ENCODE measurements around the gene RND2. TPM values are rescaled to one million over a fixed set of nuclear protein-coding genes. Genes with fewer than 3 reads are reported as not detected.

The RND2 gene
- total and polyA plus RNA-seq, 5 donors from 2014 or later: 0.05 to 0.18 (median 0.08) TPM; not detected in 2

- Mint-ChIP-seq H3K27ac (peak overlapping the region in 1 of 3 donors; percentile 20), H3K27me3 (no peaks in the 10 kb centered on the region), H3K9me3 (no peaks in the 10 kb centered on the region), H3K4me1 (peaks cover 0 to 6% (median 0%) of the 10 kb centered on the region in 4 donors), H3K36me3 (no peaks in the 10 kb centered on the region), H3K4me3 (no peak overlapping the region)
- Histone ChIP-seq H3K9me3 (ENCODE audit: control insufficient read depth in 2 of 2, low read length in 2 of 2) (no peaks in the 10 kb centered on the region), H3K27ac (ENCODE audit: insufficient read depth, low read length, poor library complexity, severe bottlenecking) (no peak overlapping the region), H3K4me3 (ENCODE audit: low read depth, low read length) (no peak overlapping the region), H3K4me1 (ENCODE audit: control insufficient read depth, insufficient read depth, low read length, poor library complexity, severe bottlenecking) (no peaks in the 10 kb centered on the region), H3K36me3 (ENCODE audit: control insufficient read depth, insufficient read depth, low read length) (no peaks in the 10 kb centered on the region), H3K27me3 (ENCODE audit: control insufficient read depth, insufficient read depth, low read length) (no peaks in the 10 kb centered on the region)
- ATAC-seq (ENCODE audit: low read depth in 2 of 2): no peak
- no peak for DNase-seq
Measured at GRCh38 chr17:43033948-43034881, 9.2 kb downstream of the RND2 start.

DNA sequence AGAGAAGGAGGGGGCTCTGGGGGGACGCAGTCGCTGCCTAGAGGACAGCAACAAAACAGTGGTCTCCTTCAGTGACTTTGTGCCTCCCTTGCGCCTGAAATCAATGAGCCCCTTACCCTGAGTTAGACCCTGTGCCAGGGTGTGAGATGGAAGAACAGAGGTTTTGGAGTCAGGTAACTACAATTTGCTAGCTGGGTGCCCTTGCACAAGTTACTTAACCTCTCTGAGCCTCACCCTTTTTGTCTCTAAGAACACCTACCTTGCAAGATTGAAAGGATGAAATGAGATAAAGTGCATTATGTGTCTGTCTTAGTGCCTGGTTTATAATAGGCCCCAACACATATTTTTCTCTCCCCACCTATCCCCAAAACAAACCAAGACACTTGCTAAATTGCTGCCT, 9.9 kb downstream of the RND2 start:
- Histone ChIP-seq H3K4me1 (ENCODE audit: control insufficient read depth, insufficient read depth, low read length, poor library complexity, severe bottlenecking) (no peaks in the 10 kb centered on the region), H3K36me3 (ENCODE audit: control insufficient read depth, insufficient read depth, low read length) (no peaks in the 10 kb centered on the region), H3K9me3 (ENCODE audit: control insufficient read depth in 2 of 2, low read length in 2 of 2) (no peaks in the 10 kb centered on the region), H3K27ac (ENCODE audit: insufficient read depth, low read length, poor library complexity, severe bottlenecking) (no peak overlapping the region), H3K4me3 (ENCODE audit: low read depth, low read length) (no peak overlapping the region), H3K27me3 (ENCODE audit: control insufficient read depth, insufficient read depth, low read length) (no peaks in the 10 kb centered on the region)
- H3K9me3 Mint-ChIP-seq: no peaks in the 10 kb centered on the region
- no peak overlapping the region for H3K27ac Mint-ChIP-seq
- H3K36me3 Mint-ChIP-seq: no peaks in the 10 kb centered on the region
- H3K4me1 Mint-ChIP-seq: peaks cover 0 to 6% (median 0%) of the 10 kb centered on the region in 4 donors
- no peak for ATAC-seq (ENCODE audit: low read depth in 2 of 2)
- H3K27me3 Mint-ChIP-seq: no peaks in the 10 kb centered on the region
- DNase-seq: no peak
- no peak overlapping the region for H3K4me3 Mint-ChIP-seq

DNA sequence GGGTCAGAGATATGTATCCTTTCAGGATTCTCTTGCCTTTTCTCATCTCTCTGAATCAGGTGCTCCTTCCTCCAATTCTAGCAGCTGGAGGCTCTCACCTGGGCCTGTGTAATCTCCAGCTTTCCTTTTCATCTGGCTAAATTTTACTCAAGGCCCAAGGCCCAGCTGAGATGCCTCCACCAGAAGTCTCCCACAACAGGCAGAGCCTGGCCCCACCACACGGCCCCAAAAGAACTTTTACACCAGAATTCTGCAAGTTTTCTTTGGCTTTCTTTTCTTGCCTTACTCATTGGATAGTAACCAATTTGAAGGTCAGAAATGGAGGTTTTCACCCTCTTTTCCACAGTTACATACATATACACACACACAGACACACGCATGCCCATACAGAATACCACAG, 14.6 kb downstream of the RND2 start:
- no peak overlapping the region for H3K4me3 Mint-ChIP-seq
- H3K9me3 Mint-ChIP-seq: no peaks in the 10 kb centered on the region
- no peaks in the 10 kb centered on the region for H3K27me3 ChIP-seq (ENCODE audit: control insufficient read depth, insufficient read depth, low read length)
- H3K4me3 ChIP-seq (ENCODE audit: low read depth, low read length): no peak overlapping the region
- H3K4me1 Mint-ChIP-seq: no peaks in the 10 kb centered on the region
- H3K9me3 ChIP-seq (ENCODE audit: control insufficient read depth in 2 of 2, low read length in 2 of 2): no peaks in the 10 kb centered on the region
- peak overlapping the region in 2 of 3 donors; percentile 12 to 42 for H3K27ac Mint-ChIP-seq
- no peaks in the 10 kb centered on the region for H3K36me3 Mint-ChIP-seq
- ATAC-seq (ENCODE audit: low read depth in 2 of 2) (no peak), DNase-seq (no peak)
- no peak overlapping the region for H3K27ac ChIP-seq (ENCODE audit: insufficient read depth, low read length, poor library complexity, severe bottlenecking)
- H3K4me1 ChIP-seq (ENCODE audit: control insufficient read depth, insufficient read depth, low read length, poor library complexity, severe bottlenecking): no peaks in the 10 kb centered on the region
- no peaks in the 10 kb centered on the region for H3K27me3 Mint-ChIP-seq
- H3K36me3 ChIP-seq (ENCODE audit: control insufficient read depth, insufficient read depth, low read length): no peaks in the 10 kb centered on the region

- no peaks in the 10 kb centered on the region for H3K27me3 ChIP-seq (ENCODE audit: control insufficient read depth, insufficient read depth, low read length)
- Mint-ChIP-seq H3K27me3 (no peaks in the 10 kb centered on the region), H3K4me1 (no peaks in the 10 kb centered on the region), H3K4me3 (no peak overlapping the region), H3K27ac (no peak overlapping the region), H3K36me3 (no peaks in the 10 kb centered on the region), H3K9me3 (no peaks in the 10 kb centered on the region)
- H3K4me1 ChIP-seq (ENCODE audit: control insufficient read depth, insufficient read depth, low read length, poor library complexity, severe bottlenecking): no peaks in the 10 kb centered on the region
- no peak overlapping the region for H3K4me3 ChIP-seq (ENCODE audit: low read depth, low read length)
- H3K27ac ChIP-seq (ENCODE audit: insufficient read depth, low read length, poor library complexity, severe bottlenecking): no peak overlapping the region
- H3K36me3 ChIP-seq (ENCODE audit: control insufficient read depth, insufficient read depth, low read length): no peaks in the 10 kb centered on the region
- H3K9me3 ChIP-seq (ENCODE audit: control insufficient read depth in 2 of 2, low read length in 2 of 2): no peaks in the 10 kb centered on the region
- no peak for DNase-seq
- ATAC-seq (ENCODE audit: low read depth in 2 of 2): no peak
Measured at GRCh38 chr17:43040655-43041054, 15.6 kb downstream of the RND2 start.

DNA sequence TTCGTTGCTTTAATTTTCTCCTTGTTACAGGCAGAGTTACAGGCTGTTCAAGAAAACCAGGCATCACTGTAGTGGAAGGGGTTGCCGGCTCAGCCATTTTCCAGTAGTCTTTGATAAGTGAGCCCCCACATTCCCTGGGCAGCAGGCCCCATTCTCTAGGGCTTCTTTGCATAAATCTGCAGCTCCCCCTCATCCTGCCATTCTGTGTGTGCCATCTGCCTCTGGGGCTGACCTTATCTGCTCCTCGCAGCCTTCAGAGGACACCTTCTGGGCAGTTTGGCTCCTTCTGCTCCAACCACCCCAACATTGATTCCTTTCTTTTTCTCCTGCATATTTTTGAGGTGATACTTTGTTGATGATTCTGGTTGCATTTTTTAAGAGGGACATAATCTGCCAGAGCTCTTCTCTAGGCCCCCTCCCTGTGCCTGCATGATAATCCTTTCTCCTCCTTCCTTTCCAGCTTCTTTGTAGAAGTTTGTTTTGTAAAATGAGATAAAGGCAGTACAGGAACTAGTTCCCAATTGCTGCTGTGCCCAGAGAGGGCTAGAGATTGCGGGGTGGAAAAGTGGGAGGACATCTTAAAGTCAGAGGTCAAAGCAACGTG, 17.1 kb downstream of the RND2 start:
- ATAC-seq (ENCODE audit: low read depth in 2 of 2): no peak
- no peak for DNase-seq
- Mint-ChIP-seq H3K9me3 (no peaks in the 10 kb centered on the region), H3K4me1 (no peaks in the 10 kb centered on the region), H3K27me3 (no peaks in the 10 kb centered on the region), H3K27ac (no peak overlapping the region), H3K36me3 (no peaks in the 10 kb centered on the region), H3K4me3 (no peak overlapping the region)
- Histone ChIP-seq H3K4me1 (ENCODE audit: control insufficient read depth, insufficient read depth, low read length, poor library complexity, severe bottlenecking) (no peaks in the 10 kb centered on the region), H3K27me3 (ENCODE audit: control insufficient read depth, insufficient read depth, low read length) (no peaks in the 10 kb centered on the region), H3K27ac (ENCODE audit: insufficient read depth, low read length, poor library complexity, severe bottlenecking) (no peak overlapping the region), H3K9me3 (ENCODE audit: control insufficient read depth in 2 of 2, low read length in 2 of 2) (no peaks in the 10 kb centered on the region), H3K4me3 (ENCODE audit: low read depth, low read length) (no peak overlapping the region), H3K36me3 (ENCODE audit: control insufficient read depth, insufficient read depth, low read length) (no peaks in the 10 kb centered on the region)

DNA sequence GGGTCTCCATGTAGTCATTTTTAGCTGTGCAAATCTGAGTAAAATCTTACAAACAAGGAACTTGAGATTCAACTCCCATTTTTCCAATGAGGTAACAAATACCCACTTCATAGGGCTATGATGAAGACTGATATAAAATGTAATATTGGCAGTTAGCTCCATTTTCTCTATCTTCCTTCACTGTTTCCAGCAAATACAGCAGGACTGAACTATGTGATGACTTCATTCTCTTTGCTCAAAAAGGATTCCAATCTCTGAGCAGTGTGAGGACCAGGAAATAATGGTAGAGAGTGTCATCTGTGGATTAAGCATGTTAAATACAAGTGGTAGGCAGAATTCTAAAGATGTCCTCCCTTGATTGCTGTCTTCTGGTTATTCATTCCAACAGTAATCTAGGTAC, 18.3 kb downstream of the RND2 start:
- no peaks in the 10 kb centered on the region for H3K9me3 ChIP-seq (ENCODE audit: control insufficient read depth in 2 of 2, low read length in 2 of 2)
- no peaks in the 10 kb centered on the region for H3K36me3 ChIP-seq (ENCODE audit: control insufficient read depth, insufficient read depth, low read length)
- DNase-seq (no peak), ATAC-seq (ENCODE audit: low read depth in 2 of 2) (no peak)
- no peaks in the 10 kb centered on the region for H3K27me3 Mint-ChIP-seq
- no peak overlapping the region for H3K4me3 ChIP-seq (ENCODE audit: low read depth, low read length)
- H3K4me1 ChIP-seq (ENCODE audit: control insufficient read depth, insufficient read depth, low read length, poor library complexity, severe bottlenecking): no peaks in the 10 kb centered on the region
- no peaks in the 10 kb centered on the region for H3K36me3 Mint-ChIP-seq
- H3K27ac ChIP-seq (ENCODE audit: insufficient read depth, low read length, poor library complexity, severe bottlenecking): no peak overlapping the region
- no peak overlapping the region for H3K4me3 Mint-ChIP-seq
- H3K27ac Mint-ChIP-seq: no peak overlapping the region
- no peaks in the 10 kb centered on the region for H3K27me3 ChIP-seq (ENCODE audit: control insufficient read depth, insufficient read depth, low read length)
- no peaks in the 10 kb centered on the region for H3K4me1 Mint-ChIP-seq
- H3K9me3 Mint-ChIP-seq: no peaks in the 10 kb centered on the region

GRCh38 chr17:43044024-43044423, 19.0 kb downstream of the RND2 start:
- H3K27ac ChIP-seq (ENCODE audit: insufficient read depth, low read length, poor library complexity, severe bottlenecking): no peak overlapping the region
- H3K4me1 ChIP-seq (ENCODE audit: control insufficient read depth, insufficient read depth, low read length, poor library complexity, severe bottlenecking): no peaks in the 10 kb centered on the region
- DNase-seq (no peak), ATAC-seq (ENCODE audit: low read depth in 2 of 2) (no peak)
- no peaks in the 10 kb centered on the region for H3K36me3 ChIP-seq (ENCODE audit: control insufficient read depth, insufficient read depth, low read length)
- no peaks in the 10 kb centered on the region for H3K36me3 Mint-ChIP-seq
- H3K27ac Mint-ChIP-seq: peak overlapping the region in 1 of 3 donors; percentile 6
- H3K9me3 Mint-ChIP-seq: no peaks in the 10 kb centered on the region
- no peaks in the 10 kb centered on the region for H3K4me1 Mint-ChIP-seq
- H3K27me3 Mint-ChIP-seq: no peaks in the 10 kb centered on the region
- H3K9me3 ChIP-seq (ENCODE audit: control insufficient read depth in 2 of 2, low read length in 2 of 2): no peaks in the 10 kb centered on the region
- H3K4me3 Mint-ChIP-seq: no peak overlapping the region
- H3K27me3 ChIP-seq (ENCODE audit: control insufficient read depth, insufficient read depth, low read length): no peaks in the 10 kb centered on the region
- H3K4me3 ChIP-seq (ENCODE audit: low read depth, low read length): no peak overlapping the region

DNA sequence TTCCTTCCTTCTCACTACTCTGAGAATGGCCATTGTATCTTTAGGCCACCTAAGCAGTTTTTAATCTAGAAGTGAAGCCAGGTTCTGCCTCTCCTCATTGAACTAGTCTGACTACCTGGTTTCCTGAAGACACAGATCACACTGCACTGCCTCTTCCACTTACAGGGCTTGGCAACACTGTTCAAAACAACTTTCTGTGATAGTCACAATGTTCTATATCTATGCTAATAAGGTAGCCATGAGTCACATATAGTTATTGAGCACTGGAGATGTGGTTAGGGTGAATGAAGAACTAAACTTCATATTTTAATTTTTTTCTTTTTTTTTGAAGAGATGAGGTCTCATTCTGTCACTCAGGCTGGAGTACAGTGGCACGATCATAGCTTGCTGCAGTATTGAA, 26.9 kb downstream of the RND2 start:
- no peak overlapping the region for H3K4me3 Mint-ChIP-seq
- H3K27me3 Mint-ChIP-seq: no peaks in the 10 kb centered on the region
- H3K4me1 ChIP-seq (ENCODE audit: control insufficient read depth, insufficient read depth, low read length, poor library complexity, severe bottlenecking): no peaks in the 10 kb centered on the region
- H3K27ac ChIP-seq (ENCODE audit: insufficient read depth, low read length, poor library complexity, severe bottlenecking): no peak overlapping the region
- no peaks in the 10 kb centered on the region for H3K9me3 ChIP-seq (ENCODE audit: control insufficient read depth in 2 of 2, low read length in 2 of 2)
- no peaks in the 10 kb centered on the region for H3K9me3 Mint-ChIP-seq
- no peak overlapping the region for H3K4me3 ChIP-seq (ENCODE audit: low read depth, low read length)
- no peak for ATAC-seq (ENCODE audit: low read depth in 2 of 2)
- no peaks in the 10 kb centered on the region for H3K27me3 ChIP-seq (ENCODE audit: control insufficient read depth, insufficient read depth, low read length)
- no peaks in the 10 kb centered on the region for H3K36me3 Mint-ChIP-seq
- H3K27ac Mint-ChIP-seq: no peak overlapping the region
- H3K4me1 Mint-ChIP-seq: no peaks in the 10 kb centered on the region
- DNase-seq: no peak
- no peaks in the 10 kb centered on the region for H3K36me3 ChIP-seq (ENCODE audit: control insufficient read depth, insufficient read depth, low read length)

Data from CD4-positive, CD25-positive, alpha-beta regulatory T cell (primary cell).